BE2C (cell line): ENCODE results near the gene DUSP16.

Experiments
- DNase-seq: peaks from one replicate; pipeline ENCODE4 v3.0.0-alpha.2; 2020
- H3K27me3 ChIP-seq: fragments of 250-450 bp; sonication (Bioruptor Pico); 2 replicates; pipeline ENCODE4 v1.5.1; 2020; ENCODE audit warnings: mild to moderate bottlenecking
- H3K36me3 ChIP-seq: fragments of 250-450 bp; sonication (Bioruptor Pico); 2 replicates; pipeline ENCODE4 v1.5.1; 2020; ENCODE audit warnings: mild to moderate bottlenecking
- H3K4me1 ChIP-seq: fragments of 250-450 bp; sonication (Bioruptor Pico); 2 replicates; pipeline ENCODE4 v1.5.1; 2020
- H3K4me3 ChIP-seq: 2 replicates; pipeline ENCODE4 v1.5.1; 2011; ENCODE audit warnings: low read depth, low read length
- H3K9me3 ChIP-seq: fragments of 250-450 bp; sonication (Bioruptor Pico); 2 replicates; pipeline ENCODE4 v1.5.1; 2020
- TF ChIP-seq, protein P1 (sequence below): IDR thresholded peaks from 2 replicates; pipeline ENCODE4 v1.5.1; 2012; ENCODE audit warnings: mild to moderate bottlenecking, low read depth, low read length

DUSP16 gene

DNA sequence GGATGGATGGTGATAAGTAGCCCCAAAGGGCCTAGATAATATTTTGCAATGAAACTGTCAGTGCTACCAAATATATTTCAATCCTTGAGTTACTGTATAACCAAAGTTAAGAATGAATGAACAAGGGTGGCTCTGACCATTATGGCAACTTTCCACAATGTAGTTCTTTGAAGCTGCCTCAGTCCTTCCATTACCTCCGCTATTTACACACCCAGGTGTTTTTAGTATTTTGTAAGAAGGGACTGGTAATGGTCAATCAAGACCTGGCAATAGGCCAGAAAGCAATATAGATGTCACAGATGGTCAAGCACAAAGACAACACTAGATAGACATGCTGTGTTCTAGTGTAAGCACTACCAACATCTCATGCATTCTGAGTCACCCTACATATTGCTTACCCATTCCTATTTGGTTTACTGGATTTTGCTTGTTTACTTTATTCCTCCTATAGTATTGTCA is 16.3 kb downstream of the DUSP16 start:
- Histone ChIP-seq H3K4me3 (no peak overlapping the region), H3K27me3 (no peaks in the 10 kb centered on the region), H3K4me1 (peaks cover 11% of the 10 kb centered on the region), H3K36me3 (no peaks in the 10 kb centered on the region), H3K9me3 (no peaks in the 10 kb centered on the region)
- TF ChIP-seq, protein P1, sequence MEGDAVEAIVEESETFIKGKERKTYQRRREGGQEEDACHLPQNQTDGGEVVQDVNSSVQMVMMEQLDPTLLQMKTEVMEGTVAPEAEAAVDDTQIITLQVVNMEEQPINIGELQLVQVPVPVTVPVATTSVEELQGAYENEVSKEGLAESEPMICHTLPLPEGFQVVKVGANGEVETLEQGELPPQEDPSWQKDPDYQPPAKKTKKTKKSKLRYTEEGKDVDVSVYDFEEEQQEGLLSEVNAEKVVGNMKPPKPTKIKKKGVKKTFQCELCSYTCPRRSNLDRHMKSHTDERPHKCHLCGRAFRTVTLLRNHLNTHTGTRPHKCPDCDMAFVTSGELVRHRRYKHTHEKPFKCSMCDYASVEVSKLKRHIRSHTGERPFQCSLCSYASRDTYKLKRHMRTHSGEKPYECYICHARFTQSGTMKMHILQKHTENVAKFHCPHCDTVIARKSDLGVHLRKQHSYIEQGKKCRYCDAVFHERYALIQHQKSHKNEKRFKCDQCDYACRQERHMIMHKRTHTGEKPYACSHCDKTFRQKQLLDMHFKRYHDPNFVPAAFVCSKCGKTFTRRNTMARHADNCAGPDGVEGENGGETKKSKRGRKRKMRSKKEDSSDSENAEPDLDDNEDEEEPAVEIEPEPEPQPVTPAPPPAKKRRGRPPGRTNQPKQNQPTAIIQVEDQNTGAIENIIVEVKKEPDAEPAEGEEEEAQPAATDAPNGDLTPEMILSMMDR: no peak
- no peak for DNase-seq

GRCh38 chr12:12543959-12544358 is 18.7 kb downstream of the DUSP16 start:
- no peak overlapping the region for H3K4me3 ChIP-seq
- no peak for DNase-seq
- peaks cover 8% of the 10 kb centered on the region for H3K4me1 ChIP-seq
- no peaks in the 10 kb centered on the region for H3K9me3 ChIP-seq
- TF ChIP-seq, protein P1: no peak
- no peaks in the 10 kb centered on the region for H3K36me3 ChIP-seq
- H3K27me3 ChIP-seq: no peaks in the 10 kb centered on the region

GRCh38 chr12:12542964-12543363 is 19.7 kb downstream of the DUSP16 start:
- Histone ChIP-seq H3K4me1 (peaks cover 6% of the 10 kb centered on the region), H3K36me3 (no peaks in the 10 kb centered on the region), H3K9me3 (no peaks in the 10 kb centered on the region), H3K4me3 (no peak overlapping the region), H3K27me3 (no peaks in the 10 kb centered on the region)
- no peak for DNase-seq
- TF ChIP-seq, protein P1: no peak

DNA sequence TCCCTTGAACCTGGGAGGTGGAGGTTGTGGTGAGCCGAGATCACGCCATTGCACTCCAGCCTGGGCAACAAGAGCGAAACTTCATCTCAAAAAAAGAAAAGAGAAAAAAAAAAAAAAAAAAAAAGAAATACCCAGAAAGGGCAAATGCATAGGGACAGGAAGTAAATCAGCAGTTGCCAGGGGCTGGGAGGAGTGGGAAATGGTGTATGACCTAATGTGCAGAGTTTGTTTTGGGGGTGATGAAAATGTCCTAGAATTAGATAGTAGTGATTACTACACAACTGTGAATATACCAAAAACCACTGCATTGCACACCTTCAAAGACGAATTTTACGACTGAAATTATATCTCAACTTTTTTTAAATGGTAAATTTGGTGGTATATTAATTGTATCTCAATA is 20.4 kb downstream of the DUSP16 start:
- Histone ChIP-seq H3K4me3 (no peak overlapping the region), H3K27me3 (no peaks in the 10 kb centered on the region)
- TF ChIP-seq, protein P1: no peak

DNA sequence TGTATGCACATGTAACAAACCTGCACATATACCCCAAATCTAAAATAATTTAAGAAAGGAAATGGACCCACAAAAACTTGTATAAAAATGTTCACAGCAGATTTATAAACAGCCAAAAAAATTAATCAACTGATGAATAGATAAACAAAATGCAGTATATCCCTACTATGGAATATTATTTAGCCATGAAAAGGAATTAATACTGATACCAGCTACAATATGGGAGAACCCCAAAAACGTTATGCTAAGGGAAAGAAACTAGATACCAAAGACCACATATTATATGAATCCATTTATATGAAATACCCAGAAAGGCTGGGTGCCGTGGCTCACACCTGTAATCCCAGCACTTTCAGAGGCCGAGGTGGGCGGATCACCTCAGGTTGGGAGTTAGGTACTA is 20.9 kb downstream of the DUSP16 start:
- Histone ChIP-seq H3K4me1 (peaks cover 7% of the 10 kb centered on the region), H3K27me3 (no peaks in the 10 kb centered on the region), H3K9me3 (no peaks in the 10 kb centered on the region), H3K4me3 (no peak overlapping the region), H3K36me3 (no peaks in the 10 kb centered on the region)
- DNase-seq: no peak
- TF ChIP-seq, protein P1: no peak

More for the DNA sequence above, 20.4 kb downstream of the DUSP16 start:
- H3K4me1 ChIP-seq: peaks cover 9% of the 10 kb centered on the region
- H3K36me3 ChIP-seq: no peaks in the 10 kb centered on the region
- no peak for DNase-seq
- no peaks in the 10 kb centered on the region for H3K9me3 ChIP-seq

DNA sequence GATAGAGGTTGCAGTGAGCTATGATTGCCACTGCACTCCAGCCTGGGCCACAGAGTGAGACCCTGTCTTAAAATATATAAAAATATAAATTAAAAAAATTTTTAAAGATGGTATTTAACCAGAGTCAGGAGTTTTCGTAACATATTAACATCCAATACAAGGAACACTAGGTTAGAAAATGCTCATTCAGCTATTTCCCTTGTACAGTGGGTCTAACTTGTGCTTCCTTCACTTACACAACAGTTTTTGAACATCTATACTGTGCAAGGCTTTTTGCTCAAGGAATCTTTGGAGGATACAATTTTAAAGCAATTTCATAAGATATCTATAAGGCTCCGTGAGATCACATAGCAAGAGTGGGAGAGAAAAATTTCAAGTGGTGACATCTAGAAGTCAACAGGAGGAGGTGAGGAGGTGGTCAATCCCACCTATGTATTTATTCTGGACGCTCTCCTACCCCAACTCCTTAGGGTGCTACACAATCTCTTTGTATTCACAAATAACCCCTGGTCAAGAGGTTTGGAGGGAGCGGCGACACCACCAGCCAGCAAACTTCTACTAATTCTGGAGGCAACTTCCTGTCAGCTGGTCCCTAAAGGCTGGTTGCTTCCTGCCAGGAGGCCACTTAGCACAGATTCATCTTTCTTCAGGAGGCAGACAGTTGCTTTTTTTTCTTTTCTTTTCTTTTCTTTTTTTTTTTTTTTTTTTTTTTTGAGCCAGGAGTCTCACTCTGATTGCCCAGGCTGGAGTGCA is 22.2 kb downstream of the DUSP16 start:
- Histone ChIP-seq H3K4me1 (peaks cover 4% of the 10 kb centered on the region), H3K36me3 (no peaks in the 10 kb centered on the region), H3K27me3 (no peaks in the 10 kb centered on the region), H3K4me3 (no peak overlapping the region), H3K9me3 (no peaks in the 10 kb centered on the region)
- TF ChIP-seq, protein P1: no peak
- no peak for DNase-seq
